HG03025 (cell line): ENCODE results near the gene IKBKE.

Experiments
- ATAC-seq: cut with Tn5 transposase; IDR thresholded peaks from one replicate; pipeline ENCODE4 v1.9.1; 2021; ENCODE audit warnings: mild to moderate bottlenecking, moderate library complexity; ENCODE audit not compliant: unreplicated experiment, low FRiP score

The IKBKE gene

DNA sequence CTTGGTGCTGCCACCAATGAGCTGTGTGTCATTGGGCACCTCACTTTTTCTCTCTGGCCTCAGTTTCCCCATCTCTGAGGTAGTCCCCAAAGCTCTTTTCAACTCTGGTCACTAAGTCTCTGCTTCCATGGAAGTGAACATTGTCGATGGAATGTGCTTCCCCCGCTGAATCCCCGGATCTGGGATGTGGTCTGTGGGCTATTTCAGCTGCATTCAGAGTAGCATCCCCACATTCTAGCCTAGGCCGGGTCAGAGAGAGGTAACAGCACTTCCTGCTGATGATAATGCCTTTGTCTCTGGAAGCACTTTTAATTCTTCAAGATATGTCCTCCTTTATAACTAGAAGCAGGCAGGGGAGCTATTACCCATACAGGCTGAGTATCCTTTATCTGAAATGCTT lies 66.9 kb downstream of the IKBKE start:
- ATAC-seq = no peak

DNA sequence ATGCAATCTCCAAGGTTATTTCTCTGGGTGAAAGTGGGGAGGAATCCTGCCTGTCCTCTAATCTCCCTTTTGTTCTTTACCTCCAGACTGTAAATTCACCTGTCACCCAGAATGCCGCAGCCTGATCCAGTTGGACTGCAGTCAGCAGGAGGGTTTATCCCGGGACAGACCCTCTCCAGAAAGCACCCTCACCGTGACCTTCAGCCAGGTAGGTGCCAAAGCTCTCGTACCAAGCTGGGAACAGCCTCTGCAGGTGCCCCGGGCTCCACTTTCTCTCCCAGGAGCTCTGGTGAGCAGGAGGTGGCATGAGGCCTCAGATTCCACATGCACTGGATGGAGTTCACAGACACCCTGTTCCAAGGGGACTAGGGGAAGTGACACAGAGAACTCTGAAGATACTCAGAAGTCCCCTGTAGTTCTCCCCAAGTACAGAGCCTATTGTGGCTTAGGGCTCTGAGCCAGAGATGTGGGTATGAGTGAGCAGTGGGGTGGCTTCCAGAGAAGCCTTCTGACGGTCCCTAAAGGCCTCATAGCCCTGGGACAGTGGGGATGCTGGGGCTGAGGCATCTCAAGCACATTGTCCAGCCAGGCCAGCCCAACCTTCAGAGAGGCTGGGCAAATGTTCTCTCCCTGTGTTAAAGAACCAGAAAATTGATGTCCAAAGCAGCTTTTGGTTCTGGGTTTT lies 68.0 kb downstream of the IKBKE start:
- ATAC-seq = no peak

DNA sequence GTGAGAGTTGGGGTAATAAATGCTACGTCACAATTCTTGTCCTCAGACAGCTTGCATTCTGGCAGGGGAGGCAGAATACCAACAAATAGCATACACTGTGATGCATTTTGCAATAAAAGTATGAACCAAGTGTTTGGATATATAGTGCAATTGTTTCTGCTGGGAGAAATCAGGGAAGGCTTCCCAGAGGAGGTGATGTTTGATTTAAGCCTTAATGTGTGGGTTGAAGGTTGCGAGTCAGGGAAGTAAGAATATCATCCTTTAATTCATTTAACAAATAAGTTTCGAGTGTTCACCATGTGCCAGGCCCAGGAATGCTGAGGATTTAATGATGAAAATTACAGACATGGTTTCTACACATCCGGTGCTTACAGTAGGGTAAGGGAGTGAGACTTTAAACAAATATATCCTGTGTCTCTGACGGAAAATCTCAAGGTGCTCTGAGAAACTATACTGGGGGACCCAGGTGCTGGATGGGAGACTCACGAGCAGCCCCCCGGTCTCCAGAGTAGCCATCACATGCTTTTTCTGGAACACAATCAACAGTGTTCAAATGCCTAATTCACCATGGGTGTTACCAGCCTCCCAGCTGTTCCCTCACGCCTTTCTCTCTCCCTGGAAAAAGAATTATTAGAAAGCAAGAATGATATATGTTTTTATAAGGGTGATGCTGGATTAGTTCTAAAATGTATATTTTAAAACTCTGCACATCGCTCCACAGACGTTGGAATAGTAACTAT lies 68.8 kb downstream of the IKBKE start:
- ATAC-seq = no peak

- ATAC-seq = no peak
Observed at GRCh38 chr1:206540044-206540780, 69.9 kb downstream of the IKBKE start.

DNA sequence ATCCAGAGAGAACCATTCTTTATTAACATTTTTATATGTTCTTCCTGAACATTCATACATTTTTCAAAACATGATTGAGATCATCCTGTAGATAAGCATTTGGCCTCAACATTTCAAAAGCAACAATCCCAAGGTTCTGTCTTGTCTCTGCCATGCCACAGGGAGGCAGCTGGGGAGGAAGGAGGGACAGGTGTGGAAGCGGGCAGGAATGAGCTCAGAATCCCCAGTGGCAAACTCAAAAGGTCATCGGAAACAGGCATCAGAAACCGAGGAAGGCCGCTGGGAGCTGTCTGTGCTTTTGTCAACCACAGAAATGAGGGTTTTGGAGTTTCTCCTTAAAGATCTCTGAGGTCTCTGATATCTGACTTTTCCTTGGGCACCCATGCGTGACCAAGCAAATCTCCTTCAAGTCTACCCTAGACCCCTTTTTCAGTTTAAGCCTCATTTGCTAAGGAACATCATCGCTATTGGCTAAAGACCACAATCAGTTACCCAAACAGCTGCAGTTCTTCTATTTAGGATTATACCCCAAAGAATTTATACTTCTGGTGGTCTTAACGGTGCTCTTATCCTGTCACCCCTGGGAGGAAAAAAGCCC lies 71.1 kb downstream of the IKBKE start:
- no peak for ATAC-seq

- no peak for ATAC-seq
Observed at GRCh38 chr1:206544562-206545257, 74.4 kb downstream of the IKBKE start.

DNA sequence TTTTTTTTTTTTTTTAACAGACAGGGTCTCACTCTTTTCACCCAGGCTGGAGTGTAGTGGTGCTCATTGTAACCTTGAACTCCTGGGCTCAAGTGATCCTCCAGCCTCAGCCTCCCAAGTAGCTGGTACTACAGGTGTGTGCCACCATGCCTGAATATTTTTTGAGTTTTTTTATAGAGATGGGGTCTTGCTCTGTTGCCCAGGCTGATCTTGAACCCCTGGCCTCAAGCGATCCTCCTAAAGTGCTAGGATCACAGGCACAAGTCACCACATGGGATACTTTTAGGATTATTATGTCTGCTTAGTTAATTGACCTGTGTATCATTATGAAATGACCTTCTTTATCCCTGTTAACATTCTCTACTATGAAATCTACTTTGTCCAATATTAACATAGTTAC lies 75.1 kb downstream of the IKBKE start:
- no peak for ATAC-seq
